DMS53 (cell line): Measurements from ENCODE around the gene ATP2A3.

Experiments
- DNase-seq: peaks from one replicate; lab custom pipeline; 2025; lab: John Stamatoyannopoulos, UW

ATP2A3 gene

DNA sequence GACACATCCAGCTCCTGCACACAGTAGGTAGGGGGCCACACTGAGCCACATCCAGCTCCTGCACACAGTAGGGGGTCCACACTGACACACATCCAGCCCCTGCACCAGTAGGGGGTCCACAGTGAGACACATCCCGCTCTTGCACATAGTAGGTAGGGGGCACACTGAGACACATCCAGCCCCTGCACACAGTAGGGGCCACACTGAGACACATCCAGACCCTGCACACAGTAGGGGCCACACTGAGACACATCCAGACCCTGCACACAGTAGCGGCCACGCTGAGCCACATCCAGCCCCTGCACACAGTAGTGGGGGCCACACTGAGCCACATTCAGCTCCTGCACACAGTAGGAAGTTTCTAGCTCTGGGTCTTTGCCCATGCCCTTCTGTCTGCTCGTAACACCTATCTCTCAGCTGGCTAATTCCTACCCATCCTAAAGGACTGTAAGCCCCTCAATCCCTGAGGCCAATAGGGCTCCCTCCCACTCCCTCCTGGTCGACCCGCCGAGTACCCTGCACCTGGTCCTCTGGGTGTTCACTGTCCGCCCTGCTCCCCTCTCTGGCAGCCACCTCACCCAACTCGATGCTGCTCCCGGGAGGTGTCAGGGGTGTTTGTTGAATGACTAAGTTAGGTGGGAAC, 9.4 kb upstream of the ATP2A3 start:
- no peak for DNase-seq

DNA sequence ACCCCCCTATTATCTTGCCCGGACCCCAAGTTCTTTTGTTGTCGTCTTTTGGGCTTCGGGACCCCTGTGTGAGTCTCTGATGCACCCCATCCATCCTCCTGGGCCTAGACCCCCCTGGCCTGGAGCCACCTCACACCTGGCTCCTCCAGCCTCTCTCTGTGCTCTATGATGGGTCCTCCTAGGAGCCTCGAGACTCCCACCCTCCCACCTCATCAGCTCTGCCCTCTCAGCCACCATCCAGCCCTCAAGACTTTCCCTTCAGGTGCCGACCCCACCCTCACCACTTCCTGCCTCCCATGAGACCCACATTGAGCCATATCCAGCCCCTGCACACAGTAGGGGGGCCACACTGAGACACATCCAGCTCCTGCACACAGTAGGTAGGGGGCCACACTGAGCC, 8.7 kb upstream of the ATP2A3 start:
- no peak for DNase-seq

DNA sequence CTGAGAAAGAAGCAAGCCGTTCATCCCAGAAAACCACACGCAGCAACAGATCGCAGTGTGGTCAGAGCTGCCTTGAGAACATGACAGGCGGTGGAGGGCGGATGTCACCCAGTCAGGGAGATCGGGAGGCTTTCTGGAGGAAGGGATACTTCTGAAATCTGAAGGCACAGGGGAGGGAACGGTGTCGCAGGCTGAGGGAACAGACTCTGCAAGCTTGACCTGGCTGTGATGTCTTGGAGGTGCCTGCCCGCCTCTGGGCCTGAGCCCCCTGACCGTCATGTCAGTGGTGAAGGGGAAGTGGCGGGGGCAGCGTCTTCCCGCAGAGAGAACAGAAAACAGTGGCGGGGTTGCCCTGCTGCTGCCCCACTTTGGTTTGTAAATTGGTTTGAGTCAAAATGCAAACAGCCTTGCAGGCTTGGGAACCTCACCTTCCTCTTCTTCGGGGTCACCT, 8.1 kb upstream of the ATP2A3 start:
- DNase-seq = no peak

GRCh38 chr17:3970668-3971067, 6.4 kb upstream of the ATP2A3 start:
- DNase-seq = no peak

DNA sequence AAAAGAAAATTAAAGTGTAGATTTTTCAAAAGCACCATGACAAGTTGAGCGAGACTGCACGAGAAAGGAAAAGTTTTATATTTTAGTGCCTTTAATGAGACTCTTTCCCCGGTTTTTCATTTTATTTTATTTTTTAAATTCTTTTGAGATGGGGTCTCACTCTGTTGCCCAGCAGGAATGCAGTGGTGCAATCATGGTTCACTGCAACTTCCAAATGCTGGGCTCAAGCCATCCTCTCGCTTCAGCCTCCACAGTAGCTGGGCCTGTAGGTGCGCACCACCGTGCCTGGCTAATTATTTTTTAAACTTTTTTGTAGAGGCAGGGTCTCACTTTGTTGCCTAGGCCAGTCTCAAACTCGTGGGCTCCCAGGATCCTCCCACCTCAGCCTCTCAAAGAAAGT, 5.7 kb upstream of the ATP2A3 start:
- DNase-seq = no peak

DNA sequence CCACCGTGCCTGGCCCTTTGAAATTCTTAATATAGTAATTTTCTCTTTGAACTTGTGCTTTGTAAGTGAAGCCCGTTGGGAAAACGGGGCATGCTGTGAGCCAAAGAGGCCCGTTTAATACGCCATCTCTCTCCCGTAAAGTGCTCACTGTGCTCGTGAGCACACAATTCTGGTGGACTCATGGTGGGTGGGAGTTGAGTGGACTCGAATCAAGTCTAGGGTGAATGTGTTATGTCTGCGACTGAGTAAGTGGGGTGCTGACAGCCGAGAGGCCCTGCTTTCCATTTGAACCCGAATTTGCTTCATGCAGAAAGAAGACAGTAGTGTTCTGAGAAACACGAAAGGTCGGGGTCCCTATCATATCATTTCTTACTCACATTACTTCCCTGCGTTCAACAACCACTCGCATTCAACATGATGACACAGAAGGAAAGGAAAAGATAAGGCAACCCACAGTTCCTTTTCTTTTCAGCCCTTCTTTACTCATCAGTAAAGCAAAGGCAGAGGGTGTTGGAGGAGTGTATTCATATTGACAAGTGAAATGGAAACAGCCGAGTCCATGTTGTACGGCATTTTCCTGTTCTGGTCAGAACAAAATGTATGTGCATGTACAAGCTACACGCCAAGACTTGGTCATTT, 4.8 kb upstream of the ATP2A3 start:
- no peak for DNase-seq

DNA sequence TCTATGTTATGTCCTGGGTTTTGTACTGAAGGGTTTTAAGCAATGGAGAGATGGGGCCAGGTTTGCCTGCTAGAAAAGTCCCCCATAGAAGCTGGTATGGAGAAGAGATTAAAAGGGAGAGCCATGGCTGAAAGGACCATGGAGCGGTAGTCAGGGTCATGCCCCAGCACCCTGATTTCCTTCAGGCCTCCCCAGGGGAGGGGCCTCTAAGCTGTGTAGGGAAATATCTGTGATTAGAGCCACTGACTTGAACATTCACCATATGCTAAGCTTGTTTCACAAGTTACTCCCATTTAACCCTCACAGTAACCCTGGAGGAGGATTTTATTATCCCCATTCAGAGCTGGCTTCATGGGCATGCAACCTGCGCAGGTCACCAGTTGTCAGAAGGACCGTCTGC, 3.8 kb upstream of the ATP2A3 start:
- DNase-seq = no peak

DNA sequence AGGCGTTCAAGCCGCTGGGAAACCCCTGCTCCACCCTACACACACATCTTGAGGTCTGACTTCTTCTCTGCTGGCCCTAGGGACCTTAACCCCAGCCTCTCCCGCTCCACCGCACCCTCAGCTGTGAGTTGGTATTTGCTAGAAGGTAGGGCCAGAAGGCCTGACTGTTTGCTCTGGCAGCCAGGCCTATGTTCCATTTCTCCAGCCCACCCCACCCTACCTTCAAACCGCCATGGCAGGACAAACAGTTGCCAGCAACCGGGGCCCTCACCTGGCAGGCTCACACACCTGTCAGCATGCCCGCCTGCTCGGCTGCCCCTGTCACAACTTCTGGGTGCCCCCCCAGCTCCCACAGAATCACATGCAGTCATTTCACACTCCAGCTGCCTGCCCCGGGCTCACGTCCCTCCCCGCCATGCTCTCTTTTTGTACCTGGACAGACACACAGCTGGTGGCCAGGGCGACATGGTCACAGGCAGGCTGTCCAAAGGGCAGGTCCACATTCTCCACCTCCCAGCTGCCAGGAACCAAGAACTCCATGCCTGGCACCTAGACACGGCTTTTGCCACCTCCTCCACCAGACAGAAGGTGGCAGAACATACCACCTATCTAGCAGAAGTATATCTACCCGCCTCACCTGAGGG, 2.6 kb upstream of the ATP2A3 start:
- DNase-seq = peak; percentile 47

DNA sequence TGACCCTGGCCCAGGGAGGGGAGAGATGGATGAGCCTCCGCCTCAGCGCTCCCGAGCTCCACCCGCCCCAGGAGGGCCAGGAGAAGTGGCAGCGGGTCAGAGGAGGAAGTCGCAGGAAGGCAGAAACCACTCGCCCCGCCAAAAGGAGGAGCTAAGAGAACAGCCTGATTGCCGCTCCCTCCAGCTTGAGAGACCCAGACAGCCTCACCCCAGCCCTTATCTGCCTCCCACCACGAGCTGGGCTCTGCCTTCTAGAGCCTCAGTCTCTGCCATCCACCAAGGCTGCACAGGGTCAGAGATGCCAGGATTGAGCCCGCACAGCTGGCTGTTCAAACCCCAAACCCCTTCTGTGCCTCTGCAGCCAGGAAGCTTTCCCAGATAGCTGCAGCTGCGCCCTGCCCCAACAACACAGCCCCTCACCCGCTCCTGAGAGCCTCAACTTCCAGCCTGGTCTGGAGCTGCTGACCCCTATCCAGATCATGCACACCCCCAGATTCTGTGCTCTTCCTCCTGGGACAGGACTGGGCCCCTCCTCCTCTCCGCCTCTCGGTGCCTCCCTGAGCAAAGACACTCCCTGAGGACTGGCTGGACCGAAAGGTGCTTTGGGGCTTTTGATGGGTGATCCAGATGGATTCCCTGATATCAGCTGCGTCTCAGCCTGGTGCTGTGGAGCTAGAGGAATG, 1.0 kb upstream of the ATP2A3 start:
- DNase-seq = peak; percentile 88

- peak; percentile 65 for DNase-seq
Measured at GRCh38 chr17:3963237-3964201, 718 bp downstream of the ATP2A3 start.

GRCh38 chr17:3962965-3963236, 1.3 kb downstream of the ATP2A3 start:
- no peak for DNase-seq

- no peak for DNase-seq
Measured at GRCh38 chr17:3962217-3962964, 1.8 kb downstream of the ATP2A3 start.

DNA sequence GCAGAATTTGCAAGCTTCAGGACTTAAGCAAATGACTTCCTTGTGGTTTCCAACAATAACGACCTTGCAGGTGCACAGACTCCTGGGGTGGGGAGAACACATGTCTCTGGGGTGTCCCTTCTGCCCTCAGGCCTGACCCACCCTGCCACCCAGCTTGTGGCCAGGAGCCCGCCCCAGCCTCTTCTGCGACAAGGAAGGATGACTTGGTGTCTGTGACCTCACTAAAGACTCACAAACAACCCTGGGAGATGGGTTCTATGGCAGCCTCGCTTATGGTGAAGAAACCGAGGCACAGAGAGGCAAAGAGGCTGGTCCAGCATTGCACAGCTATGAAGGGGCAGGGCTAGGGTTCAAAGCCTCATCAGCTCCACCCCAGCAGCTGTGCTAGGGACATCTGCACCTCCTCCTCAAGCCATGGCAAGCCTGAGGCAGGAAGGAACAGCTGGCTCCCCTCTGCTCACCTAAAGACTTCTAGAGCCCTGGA, 2.6 kb downstream of the ATP2A3 start:
- peak; percentile 59 for DNase-seq

DNA sequence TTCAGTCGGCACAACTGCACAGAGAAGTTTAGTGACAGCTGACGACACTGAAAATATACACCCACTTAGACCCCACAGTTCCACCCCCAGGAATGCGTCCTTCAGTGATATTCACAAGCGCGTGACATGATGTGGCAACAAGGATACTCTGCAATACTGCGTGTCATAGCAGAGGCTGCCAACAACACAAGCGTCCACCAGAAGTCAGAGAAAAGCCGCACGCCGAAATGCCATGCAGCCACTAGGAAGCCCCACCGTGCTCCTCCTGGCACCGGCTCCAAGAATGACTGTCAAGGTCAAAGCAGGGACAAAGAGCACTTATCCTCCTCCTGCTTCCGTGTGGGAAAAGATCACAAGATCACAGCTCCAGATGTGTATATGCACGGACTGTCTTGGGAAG, 3.5 kb downstream of the ATP2A3 start:
- DNase-seq = peak; percentile 73

DNA sequence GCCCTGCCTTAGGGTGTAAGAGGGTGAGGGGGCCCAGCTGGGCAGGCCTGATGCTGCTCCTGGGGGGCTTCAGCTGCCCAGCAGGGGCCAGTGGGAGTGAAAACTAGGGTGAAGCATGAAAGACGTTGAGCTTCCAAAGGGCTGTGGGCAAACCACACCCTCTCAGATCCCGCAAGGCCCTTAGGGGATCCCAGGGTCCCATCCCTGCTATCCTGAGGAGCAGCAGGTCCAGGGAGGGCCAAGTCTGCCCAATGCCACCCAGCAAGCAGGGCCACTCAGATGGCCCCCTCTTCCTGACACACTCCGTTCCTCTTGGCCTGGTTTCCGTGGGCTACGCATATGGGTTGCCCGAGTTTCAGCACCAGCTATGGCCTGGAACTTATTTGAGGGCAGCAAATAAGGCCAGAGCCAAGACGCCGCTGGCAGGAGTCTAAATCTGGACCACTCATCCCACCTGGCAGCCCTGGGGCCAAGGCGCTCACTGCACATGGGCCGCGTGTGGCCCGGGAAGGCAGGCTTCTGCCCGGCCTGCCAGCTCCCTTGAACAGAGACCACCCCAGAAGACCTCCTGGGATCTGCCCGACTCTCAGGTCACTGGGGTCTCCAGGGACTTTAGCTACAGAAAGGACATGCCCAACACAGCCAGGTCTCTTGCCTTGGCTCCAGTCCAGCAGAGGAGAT, 4.2 kb downstream of the ATP2A3 start:
- peak; percentile 59 for DNase-seq

DNA sequence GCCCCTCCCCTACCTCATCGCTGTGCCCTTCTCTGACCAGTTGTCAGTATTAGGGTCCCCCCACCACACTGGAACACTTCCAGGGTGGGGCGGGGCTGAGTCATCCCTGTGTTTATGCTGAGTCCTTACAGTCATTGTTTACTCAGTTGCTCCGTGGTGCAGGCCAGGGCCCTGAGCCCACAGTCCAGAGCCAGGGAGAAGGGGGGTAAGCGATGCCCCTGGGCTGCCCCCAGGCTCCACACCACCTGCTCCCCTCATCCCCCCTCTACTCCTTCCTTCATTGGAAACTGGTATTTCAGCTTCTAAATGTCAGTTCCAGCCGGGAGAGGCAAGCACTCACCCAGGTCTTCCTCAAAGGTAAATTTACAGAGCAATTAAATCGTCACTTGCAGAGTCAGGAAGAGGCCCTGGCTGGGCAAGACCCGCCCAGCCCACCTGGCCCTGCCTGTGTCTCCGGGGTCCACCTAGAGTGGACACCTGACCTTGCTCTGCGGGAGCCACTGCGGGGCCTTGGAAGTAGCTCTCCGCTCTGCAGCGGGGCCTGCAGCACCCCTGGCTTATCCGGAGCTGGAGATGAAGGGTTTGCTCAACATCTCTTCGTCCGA, 4.8 kb downstream of the ATP2A3 start:
- DNase-seq = peak; percentile 96

GRCh38 chr17:3957735-3958599, 6.3 kb downstream of the ATP2A3 start:
- peak; percentile 39 for DNase-seq

- peak; percentile 30 for DNase-seq
Measured at GRCh38 chr17:3956983-3957382, 7.3 kb downstream of the ATP2A3 start.

GRCh38 chr17:3956327-3956957, 7.8 kb downstream of the ATP2A3 start:
- DNase-seq = no peak
